AG09309 (cell line): Measurements from ENCODE around the gene WDR7.

Experiments
- DNase-seq: peaks from one replicate; pipeline ENCODE4 v3.0.0-alpha.2; 2010; ENCODE audit warnings: low read depth
- H3K4me3 ChIP-seq: 2 replicates; pipeline ENCODE4 v1.5.1; 2011; ENCODE audit warnings: mild to moderate bottlenecking, low read depth, low read length, moderate library complexity; ENCODE audit not compliant: control insufficient read depth
- CTCF ChIP-seq: IDR thresholded peaks from 2 replicates; pipeline ENCODE4 v1.5.1; 2011; ENCODE audit warnings: mild to moderate bottlenecking, low read depth, low read length, inconsistent platforms; ENCODE audit not compliant: insufficient read depth, control insufficient read depth; ENCODE audit errors: missing control alignments

Gene WDR7

GRCh38 chr18:56984731-56985130 is 333.6 kb downstream of the WDR7 start:
- no peak overlapping the region for H3K4me3 ChIP-seq
- no peak for DNase-seq
- no peak for TF ChIP-seq CTCF

DNA sequence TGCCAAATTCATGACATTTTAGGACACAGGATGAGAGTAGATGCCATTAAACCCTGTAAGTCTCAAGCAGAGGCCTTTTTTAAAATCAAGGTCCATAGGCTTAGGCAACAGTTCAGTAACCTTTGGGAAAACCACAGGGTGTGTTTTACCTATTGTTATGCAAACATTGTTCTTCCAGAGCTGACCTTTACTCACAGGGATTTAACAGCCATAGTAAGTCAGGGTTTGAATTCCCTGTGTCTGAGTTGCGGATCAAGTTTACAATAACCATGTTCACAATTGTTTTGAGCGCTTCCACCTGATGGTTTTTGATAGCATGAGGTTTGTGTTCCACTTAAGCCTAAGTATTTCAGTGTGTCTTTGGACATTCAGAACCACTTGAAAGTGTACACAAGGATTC is 335.7 kb downstream of the WDR7 start:
- no peak for TF ChIP-seq CTCF
- H3K4me3 ChIP-seq, result no peak overlapping the region
- DNase-seq, result no peak

- no peak overlapping the region for H3K4me3 ChIP-seq
- no peak for DNase-seq
- no peak for TF ChIP-seq CTCF
Measured at GRCh38 chr18:56987236-56987635, 336.1 kb downstream of the WDR7 start.

DNA sequence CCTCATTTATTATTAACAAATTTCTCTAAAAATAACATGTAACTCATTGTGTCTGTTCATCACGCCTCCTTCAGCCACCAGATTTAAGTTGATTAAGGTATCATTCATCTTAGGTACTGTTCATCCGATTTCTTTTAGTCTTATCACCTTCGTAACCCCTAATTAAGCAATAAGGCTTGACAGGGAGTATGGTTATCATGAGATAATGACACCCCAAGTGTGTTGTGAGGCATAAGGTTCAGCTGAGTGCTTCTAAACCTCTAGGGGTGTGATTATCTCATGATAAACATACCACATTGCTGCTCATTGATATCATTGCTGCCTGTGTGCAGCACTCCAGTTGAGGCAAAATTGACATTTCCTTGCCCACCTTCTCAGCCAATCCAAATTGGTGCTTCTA is 336.9 kb downstream of the WDR7 start:
- TF ChIP-seq CTCF, result no peak
- no peak overlapping the region for H3K4me3 ChIP-seq
- DNase-seq, result no peak

DNA sequence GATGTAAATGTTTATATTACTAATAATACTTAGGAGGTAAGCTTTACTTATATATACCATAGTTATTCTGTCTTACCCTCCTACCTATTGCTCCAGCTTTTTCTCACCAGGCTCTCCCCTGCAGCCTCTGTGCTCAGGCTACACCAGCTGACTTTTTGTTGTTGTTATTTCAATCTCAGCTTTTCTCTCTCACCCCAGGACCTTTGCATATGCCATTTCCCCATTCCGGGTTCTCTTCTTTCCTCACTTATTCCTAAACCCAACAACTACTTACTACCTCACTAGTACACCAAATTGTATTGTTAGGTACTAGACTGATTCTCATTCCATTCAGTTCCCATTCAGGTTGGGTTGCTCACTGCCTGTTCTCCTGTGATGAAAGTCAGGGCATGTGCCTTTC is 339.5 kb downstream of the WDR7 start:
- TF ChIP-seq CTCF, result no peak

GRCh38 chr18:56992777-56993176 is 341.6 kb downstream of the WDR7 start:
- DNase-seq, result no peak
- H3K4me3 ChIP-seq, result no peak overlapping the region
- TF ChIP-seq CTCF, result no peak

More for the DNA sequence above, 339.5 kb downstream of the WDR7 start:
- H3K4me3 ChIP-seq, result no peak overlapping the region
- no peak for DNase-seq

DNA sequence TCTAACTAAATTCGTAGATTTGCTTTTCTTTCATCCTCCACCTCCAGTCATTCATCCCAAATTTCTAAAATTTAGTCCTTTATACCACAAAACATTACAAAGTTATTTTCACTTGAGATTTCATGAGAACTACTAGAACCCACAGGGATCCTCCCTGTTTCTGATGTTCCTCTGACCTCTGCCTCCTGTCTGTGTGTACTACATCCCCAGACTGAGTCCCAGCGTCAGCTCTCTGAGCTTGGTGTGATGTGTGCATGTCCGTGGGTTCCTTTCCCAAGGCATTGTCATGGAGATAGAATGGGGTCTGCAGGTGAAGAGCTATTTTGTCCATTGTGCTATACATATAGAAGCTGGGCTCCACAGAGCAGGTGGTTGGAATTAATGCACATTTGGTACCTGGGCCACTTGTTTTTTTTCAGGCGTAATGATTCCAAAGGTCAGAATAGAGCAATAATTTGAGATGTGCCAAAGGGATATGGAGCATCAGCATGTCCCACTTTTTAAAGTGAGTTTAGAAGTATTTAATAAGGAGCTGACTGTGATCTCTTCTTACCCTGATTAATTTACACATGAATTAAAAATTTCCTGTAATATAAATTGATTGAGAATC is 344.5 kb downstream of the WDR7 start:
- H3K4me3 ChIP-seq, result no peak overlapping the region
- no peak for DNase-seq
- no peak for TF ChIP-seq CTCF
